GM19328 (cell line): ENCODE results near the gene PRIM2.
"Not testable (repeated sequence)": the region's sequence is repeated elsewhere in the genome, so short reads cannot be mapped to it uniquely, and the experiment has no call there.

Experiments
- ATAC-seq: cut with Tn5 transposase; IDR thresholded peaks from one replicate; pipeline ENCODE4 v1.9.1; 2021; ENCODE audit warnings: mild to moderate bottlenecking, moderate library complexity; ENCODE audit not compliant: unreplicated experiment

Gene PRIM2

GRCh38 chr6:57491795-57492194 lies 174.4 kb downstream of the PRIM2 start:
- ATAC-seq: not testable (repeated sequence)

- not testable (repeated sequence) for ATAC-seq
These were observed 178.8 kb downstream of the PRIM2 start for GRCh38 chr6:57496251-57496650.

- ATAC-seq: not testable (repeated sequence)
These were observed 183.1 kb downstream of the PRIM2 start for GRCh38 chr6:57500368-57501021.

- ATAC-seq: not testable (repeated sequence)
These were observed 185.0 kb downstream of the PRIM2 start for GRCh38 chr6:57502387-57502786.

- not testable (repeated sequence) for ATAC-seq
These were observed 187.8 kb downstream of the PRIM2 start for GRCh38 chr6:57505251-57505650.

- not testable (repeated sequence) for ATAC-seq
These were observed 193.0 kb downstream of the PRIM2 start for GRCh38 chr6:57510390-57510789.

- not testable (repeated sequence) for ATAC-seq
These were observed 197.7 kb downstream of the PRIM2 start for GRCh38 chr6:57515171-57515570.

- ATAC-seq: not testable (repeated sequence)
These were observed 198.4 kb downstream of the PRIM2 start for GRCh38 chr6:57515845-57516244.

GRCh38 chr6:57516776-57517175 lies 199.3 kb downstream of the PRIM2 start:
- not testable (repeated sequence) for ATAC-seq

GRCh38 chr6:57519198-57519597 lies 201.8 kb downstream of the PRIM2 start:
- not testable (repeated sequence) for ATAC-seq

GRCh38 chr6:57521085-57521484 lies 203.7 kb downstream of the PRIM2 start:
- not testable (repeated sequence) for ATAC-seq

- not testable (repeated sequence) for ATAC-seq
These were observed 205.8 kb downstream of the PRIM2 start for GRCh38 chr6:57523221-57523620.

- not testable (repeated sequence) for ATAC-seq
These were observed 212.3 kb downstream of the PRIM2 start for GRCh38 chr6:57529755-57530154.

- not testable (repeated sequence) for ATAC-seq
These were observed 215.2 kb downstream of the PRIM2 start for GRCh38 chr6:57532660-57533059.

- ATAC-seq: not testable (repeated sequence)
These were observed 217.7 kb downstream of the PRIM2 start for GRCh38 chr6:57535121-57535520.

GRCh38 chr6:57535994-57536393 lies 218.6 kb downstream of the PRIM2 start:
- peak; percentile 62 for ATAC-seq

- not testable (repeated sequence) for ATAC-seq
These were observed 220.5 kb downstream of the PRIM2 start for GRCh38 chr6:57537916-57538315.

GRCh38 chr6:57551961-57552360 lies 234.5 kb downstream of the PRIM2 start:
- ATAC-seq: not testable (repeated sequence)

GRCh38 chr6:57557855-57558254 lies 240.4 kb downstream of the PRIM2 start:
- not testable (repeated sequence) for ATAC-seq

- ATAC-seq: not testable (repeated sequence)
These were observed 241.7 kb downstream of the PRIM2 start for GRCh38 chr6:57559170-57559569.

- ATAC-seq: not testable (repeated sequence)
These were observed 244.8 kb downstream of the PRIM2 start for GRCh38 chr6:57562233-57562632.

GRCh38 chr6:57572119-57572518 lies 254.7 kb downstream of the PRIM2 start:
- not testable (repeated sequence) for ATAC-seq

GRCh38 chr6:57572844-57573243 lies 255.4 kb downstream of the PRIM2 start:
- ATAC-seq: not testable (repeated sequence)
